GM12878 (cell line): Measurements from ENCODE around the gene MED10.

ENCODE experiments used
- POLR2A ChIP-seq: IDR thresholded peaks from 2 replicates; pipeline ENCODE4 v1.6.1; 2011; ENCODE audit warnings: low read depth, mild to moderate bottlenecking, low read length
- SRF ChIP-seq, 2 experiments: IDR thresholded peaks; 2 replicates each; pipeline ENCODE4 v1.6.1; 2011; ENCODE audit warnings: low read depth in 2 of 2, low read length in 2 of 2, mild to moderate bottlenecking in 1 of 2, moderate library complexity in 1 of 2

DNA sequence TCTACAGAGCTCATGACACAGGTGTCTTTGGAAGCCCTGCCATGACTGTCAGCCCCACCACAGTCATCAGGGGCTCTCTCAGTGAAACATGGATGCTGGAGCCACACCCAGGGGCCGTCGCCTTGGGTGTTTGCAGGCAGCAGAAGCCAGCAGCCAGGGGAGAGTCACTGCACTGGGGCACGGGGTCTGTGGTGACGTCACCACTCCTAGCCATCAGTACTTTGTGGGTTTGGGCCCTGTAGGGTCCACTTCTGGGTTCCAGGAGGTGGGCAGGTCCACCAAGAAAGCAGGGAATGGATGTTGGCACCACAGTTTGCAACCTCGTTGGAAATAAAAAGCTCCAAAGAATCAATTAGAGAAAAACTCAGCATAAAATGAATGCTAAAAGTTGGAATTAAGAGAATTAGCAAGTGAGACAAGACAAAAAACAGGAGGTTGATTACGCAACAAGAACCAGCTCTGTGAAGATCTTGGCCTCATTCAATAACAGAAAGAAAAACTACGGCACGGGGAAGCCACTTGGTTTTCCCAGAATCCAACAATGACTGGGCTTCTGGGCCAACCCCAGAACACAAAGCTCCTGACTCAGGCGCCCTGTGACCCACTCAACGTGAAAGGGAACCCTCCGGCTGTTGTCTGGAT, 34.3 kb downstream of the MED10 start:
- no peak for TF ChIP-seq POLR2A
- TF ChIP-seq SRF (IDR thresholded peaks at IDR 0.05; ENCODE audit: low read depth in 2 of 2, low read length in 2 of 2): no peak
